Nephron progenitor cell (in vitro differentiated cells): Measurements from ENCODE around the gene C19orf33.

Source experiments
- DNase-seq: peaks from one replicate; pipeline ENCODE4 v3.0.0; 2021
- H3K27ac Mint-ChIP-seq: 2 replicates; pipeline ENCODE4 v1.8.0; 2021; ENCODE audit warnings: mild to moderate bottlenecking, moderate library complexity, mixed read lengths
- H3K27me3 Mint-ChIP-seq: 2 replicates; pipeline ENCODE4 v1.8.0; 2021; ENCODE audit warnings: mild to moderate bottlenecking, low read depth, mixed read lengths; ENCODE audit not compliant: poor library complexity
- H3K36me3 Mint-ChIP-seq: 2 replicates; pipeline ENCODE4 v1.8.0; 2021; ENCODE audit warnings: low read depth, mixed read lengths
- H3K4me1 Mint-ChIP-seq: 2 replicates; pipeline ENCODE4 v1.8.0; 2021; ENCODE audit warnings: mixed read lengths
- H3K4me3 Mint-ChIP-seq: 2 replicates; pipeline ENCODE4 v1.8.0; 2021; ENCODE audit warnings: mild to moderate bottlenecking, moderate library complexity, mixed read lengths
- H3K9me3 Mint-ChIP-seq: 2 replicates; pipeline ENCODE4 v1.8.0; 2021; ENCODE audit warnings: mild to moderate bottlenecking, moderate library complexity, mixed read lengths
- CTCF ChIP-seq: fragments of 200-600 bp; sonication (generic); IDR thresholded peaks from 2 replicates; pipeline ENCODE4 v1.5.0; 2021; ENCODE audit warnings: antibody characterized with exemption

Gene C19orf33

GRCh38 chr19:38346837-38347236 is 42.8 kb downstream of the C19orf33 start:
- no peaks in the 10 kb centered on the region for H3K9me3 Mint-ChIP-seq
- H3K4me3 Mint-ChIP-seq, result no peak overlapping the region
- DNase-seq, result no peak
- no peaks in the 10 kb centered on the region for H3K36me3 Mint-ChIP-seq
- H3K4me1 Mint-ChIP-seq, result no peaks in the 10 kb centered on the region
- peaks cover 24% of the 10 kb centered on the region for H3K27me3 Mint-ChIP-seq
- TF ChIP-seq CTCF, result no peak
- H3K27ac Mint-ChIP-seq, result no peak overlapping the region

- H3K27me3 Mint-ChIP-seq, result peaks cover 31% of the 10 kb centered on the region
Observed at GRCh38 chr19:38350883-38351282, 46.8 kb downstream of the C19orf33 start.

GRCh38 chr19:38351865-38352395 is 47.9 kb downstream of the C19orf33 start:
- H3K4me3 Mint-ChIP-seq, result no peak overlapping the region
- no peak overlapping the region for H3K27ac Mint-ChIP-seq
- no peak for TF ChIP-seq CTCF
- no peak for DNase-seq
- H3K4me1 Mint-ChIP-seq, result peaks cover 19% of the 10 kb centered on the region
- peaks cover 37% of the 10 kb centered on the region for H3K27me3 Mint-ChIP-seq
- no peaks in the 10 kb centered on the region for H3K36me3 Mint-ChIP-seq
- H3K9me3 Mint-ChIP-seq, result no peaks in the 10 kb centered on the region

More at GRCh38 chr19:38350883-38351282, 46.8 kb downstream of the C19orf33 start:
- DNase-seq, result no peak
- Mint-ChIP-seq H3K36me3 (no peaks in the 10 kb centered on the region), H3K4me1 (peaks cover 19% of the 10 kb centered on the region), H3K27ac (no peak overlapping the region), H3K9me3 (no peaks in the 10 kb centered on the region), H3K4me3 (no peak overlapping the region)
- TF ChIP-seq CTCF, result no peak

- Mint-ChIP-seq H3K36me3 (no peaks in the 10 kb centered on the region), H3K4me1 (peaks cover 19% of the 10 kb centered on the region), H3K27ac (peak overlapping the region; percentile 37), H3K9me3 (no peaks in the 10 kb centered on the region), H3K27me3 (peaks cover 43% of the 10 kb centered on the region), H3K4me3 (peak overlapping the region; percentile 16)
- no peak for DNase-seq
- TF ChIP-seq CTCF, result no peak
Observed at GRCh38 chr19:38352611-38353010, 48.6 kb downstream of the C19orf33 start.
